ENCODE data around the gene SMG7.

GRCh38 chr1:183582021-183582713 lies 109.9 kb downstream of the SMG7 start:
- TF ChIP-seq POLR2AphosphoS5 (IDR thresholded peaks at IDR 0.05) = no peak
- TF ChIP-seq, protein P1, sequence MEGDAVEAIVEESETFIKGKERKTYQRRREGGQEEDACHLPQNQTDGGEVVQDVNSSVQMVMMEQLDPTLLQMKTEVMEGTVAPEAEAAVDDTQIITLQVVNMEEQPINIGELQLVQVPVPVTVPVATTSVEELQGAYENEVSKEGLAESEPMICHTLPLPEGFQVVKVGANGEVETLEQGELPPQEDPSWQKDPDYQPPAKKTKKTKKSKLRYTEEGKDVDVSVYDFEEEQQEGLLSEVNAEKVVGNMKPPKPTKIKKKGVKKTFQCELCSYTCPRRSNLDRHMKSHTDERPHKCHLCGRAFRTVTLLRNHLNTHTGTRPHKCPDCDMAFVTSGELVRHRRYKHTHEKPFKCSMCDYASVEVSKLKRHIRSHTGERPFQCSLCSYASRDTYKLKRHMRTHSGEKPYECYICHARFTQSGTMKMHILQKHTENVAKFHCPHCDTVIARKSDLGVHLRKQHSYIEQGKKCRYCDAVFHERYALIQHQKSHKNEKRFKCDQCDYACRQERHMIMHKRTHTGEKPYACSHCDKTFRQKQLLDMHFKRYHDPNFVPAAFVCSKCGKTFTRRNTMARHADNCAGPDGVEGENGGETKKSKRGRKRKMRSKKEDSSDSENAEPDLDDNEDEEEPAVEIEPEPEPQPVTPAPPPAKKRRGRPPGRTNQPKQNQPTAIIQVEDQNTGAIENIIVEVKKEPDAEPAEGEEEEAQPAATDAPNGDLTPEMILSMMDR (IDR thresholded peaks at IDR 0.05) = no peak

Data from esophagus muscularis mucosa (tissue), 3 donors.